Measurements from ENCODE around the gene RTN4R. TPM values are rescaled to one million over a fixed set of nuclear protein-coding genes. Genes with fewer than 3 reads are reported as not detected.

Gene RTN4R
- total RNA-seq, 1 donor from 2014 or later = 0.43 TPM

- H3K4me3 ChIP-seq = no peak overlapping the region
Observed at GRCh38 chr22:20244250-20244648, 23.9 kb downstream of the RTN4R start.

GRCh38 chr22:20243537-20244249, 24.4 kb downstream of the RTN4R start:
- peak in 1 of 2 donors; percentile 75 for DNase-seq (ENCODE audit: low spot score in 2 of 2)
- no peaks in the 10 kb centered on the region for H3K36me3 ChIP-seq
- H3K9me3 ChIP-seq = no peaks in the 10 kb centered on the region
- H3K4me3 ChIP-seq = peak overlapping the region in 1 of 2 donors; percentile 32
- H3K27me3 ChIP-seq = no peaks in the 10 kb centered on the region
- peak overlapping the region in 1 of 2 donors; percentile 27 for H3K27ac ChIP-seq
- no peak for TF ChIP-seq CTCF (IDR thresholded peaks at IDR 0.05)
- intact Hi-C loops (cut with DNase I) = no loop called here
- H3K4me1 ChIP-seq = peaks cover 0 to 25% of the 10 kb centered on the region in 2 donors

More at GRCh38 chr22:20244250-20244648, 23.9 kb downstream of the RTN4R start:
- H3K27ac ChIP-seq = no peak overlapping the region
- H3K36me3 ChIP-seq = no peaks in the 10 kb centered on the region
- H3K9me3 ChIP-seq = no peaks in the 10 kb centered on the region
- no peak for TF ChIP-seq CTCF (IDR thresholded peaks at IDR 0.05)
- DNase-seq (ENCODE audit: low spot score in 2 of 2) = no peak
- H3K27me3 ChIP-seq = no peaks in the 10 kb centered on the region
- peaks cover 0 to 20% of the 10 kb centered on the region in 2 donors for H3K4me1 ChIP-seq
- intact Hi-C loops (cut with DNase I) = no loop called here

- H3K27me3 ChIP-seq = no peaks in the 10 kb centered on the region
- H3K9me3 ChIP-seq = no peaks in the 10 kb centered on the region
- no peak for TF ChIP-seq CTCF (IDR thresholded peaks at IDR 0.05)
- no peak for DNase-seq (ENCODE audit: low spot score in 2 of 2)
- no peaks in the 10 kb centered on the region for H3K36me3 ChIP-seq
- H3K27ac ChIP-seq = peak overlapping the region in 1 of 2 donors; percentile 27
- intact Hi-C loops (cut with DNase I) = no loop called here
- peak overlapping the region in 1 of 2 donors; percentile 32 for H3K4me3 ChIP-seq
- H3K4me1 ChIP-seq = peaks cover 0 to 26% of the 10 kb centered on the region in 2 donors
Observed at GRCh38 chr22:20243176-20243536, 25.0 kb downstream of the RTN4R start.

GRCh38 chr22:20242393-20243175, 25.5 kb downstream of the RTN4R start:
- H3K36me3 ChIP-seq = no peaks in the 10 kb centered on the region
- no peaks in the 10 kb centered on the region for H3K9me3 ChIP-seq
- H3K27me3 ChIP-seq = no peaks in the 10 kb centered on the region
- DNase-seq (ENCODE audit: low spot score in 2 of 2) = no peak
- peaks cover 0 to 26% of the 10 kb centered on the region in 2 donors for H3K4me1 ChIP-seq
- H3K27ac ChIP-seq = no peak overlapping the region
- H3K4me3 ChIP-seq = no peak overlapping the region
- intact Hi-C loops (cut with DNase I) = no loop called here
- no peak for TF ChIP-seq CTCF (IDR thresholded peaks at IDR 0.05)

GRCh38 chr22:20241579-20242392, 26.3 kb downstream of the RTN4R start:
- intact Hi-C loops (cut with DNase I) = no loop called here
- no peak for DNase-seq (ENCODE audit: low spot score in 2 of 2)
- Histone ChIP-seq H3K4me3 (no peak overlapping the region), H3K9me3 (no peaks in the 10 kb centered on the region), H3K27me3 (no peaks in the 10 kb centered on the region), H3K36me3 (no peaks in the 10 kb centered on the region), H3K4me1 (peaks cover 0 to 26% of the 10 kb centered on the region in 2 donors), H3K27ac (no peak overlapping the region)
- no peak for TF ChIP-seq CTCF (IDR thresholded peaks at IDR 0.05)

Data from ascending aorta (tissue), 2 donors.